Hematopoietic multipotent progenitor cell treated with erythropoietin and hydrocortisone succinate and interleukin-3 and kit ligand, for 15 days (in vitro differentiated cells): ENCODE results near the gene RNU6-9.
"Not testable (repeated sequence)": the region's sequence is repeated elsewhere in the genome, so short reads cannot be mapped to it uniquely, and the experiment has no call there.

Experiments
- DNase-seq: peaks from one replicate; pipeline ENCODE4 v3.0.0-alpha.2; 2015; ENCODE audit warnings: low spot score

Gene RNU6-9

DNA sequence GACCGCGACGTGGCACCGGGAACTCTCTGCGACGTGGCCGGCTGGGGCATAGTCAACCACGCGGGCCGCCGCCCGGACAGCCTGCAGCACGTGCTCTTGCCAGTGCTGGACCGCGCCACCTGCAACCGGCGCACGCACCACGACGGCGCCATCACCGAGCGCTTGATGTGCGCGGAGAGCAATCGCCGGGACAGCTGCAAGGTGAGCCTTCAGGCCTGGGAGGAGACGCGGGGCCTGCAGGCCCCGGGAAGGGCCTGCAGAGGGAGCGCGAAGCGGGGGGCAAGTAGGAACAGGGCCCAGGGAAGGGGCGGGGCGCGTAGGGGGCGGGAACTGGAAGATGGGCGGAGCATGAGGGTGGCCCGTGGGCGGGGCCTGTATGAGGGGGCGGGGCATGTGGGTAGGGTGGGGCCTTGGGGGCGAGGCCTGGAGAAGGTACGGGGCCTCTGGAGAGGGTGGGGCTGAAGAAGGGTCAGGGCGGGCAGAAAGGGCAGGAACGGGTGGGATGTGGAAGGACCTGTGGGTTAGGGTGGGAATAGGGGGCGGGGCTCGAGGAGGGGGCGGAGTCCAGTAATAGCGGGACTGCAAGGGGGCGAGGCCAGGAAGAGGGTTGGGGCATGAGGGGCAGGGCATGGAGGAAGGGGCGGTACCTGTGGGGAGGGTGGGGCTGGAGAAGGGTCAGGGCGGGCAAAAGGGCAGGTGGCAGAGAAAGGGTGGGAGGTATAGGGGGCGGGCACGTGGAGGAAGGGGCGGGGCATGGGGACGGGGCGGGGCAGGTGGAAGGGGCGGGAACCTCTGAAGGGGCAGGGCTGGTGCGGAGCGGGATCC, 31.3 kb upstream of the RNU6-9 start:
- DNase-seq = peak; percentile 66

DNA sequence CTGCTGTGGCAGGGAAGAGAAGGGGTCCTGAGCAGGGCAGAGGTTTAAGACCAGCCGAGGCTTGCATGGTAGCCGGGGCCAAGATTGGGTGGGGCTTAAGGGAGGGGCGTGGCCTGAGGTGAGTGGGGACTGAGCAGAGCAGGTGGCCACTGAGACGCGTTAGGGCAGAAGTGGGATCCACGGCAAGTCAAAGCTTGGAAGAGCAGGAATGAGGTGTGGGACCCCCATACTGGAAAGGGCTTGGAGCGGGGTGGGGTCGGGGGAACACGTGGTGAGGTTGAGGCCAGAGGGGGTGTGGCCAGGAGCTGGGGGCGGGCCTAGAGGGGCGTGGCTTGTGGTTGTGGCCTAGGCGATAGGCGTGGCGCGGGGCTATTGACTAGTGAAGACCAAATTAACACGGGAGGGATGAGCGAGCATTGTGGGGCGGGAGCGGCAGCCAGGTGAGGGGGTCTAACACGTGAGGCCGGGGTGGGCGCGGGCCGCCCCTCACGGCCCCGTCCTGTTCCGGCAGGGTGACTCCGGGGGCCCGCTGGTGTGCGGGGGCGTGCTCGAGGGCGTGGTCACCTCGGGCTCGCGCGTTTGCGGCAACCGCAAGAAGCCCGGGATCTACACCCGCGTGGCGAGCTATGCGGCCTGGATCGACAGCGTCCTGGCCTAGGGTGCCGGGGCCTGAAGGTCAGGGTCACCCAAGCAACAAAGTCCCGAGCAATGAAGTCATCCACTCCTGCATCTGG, 30.5 kb upstream of the RNU6-9 start:
- DNase-seq = peak; percentile 79

DNA sequence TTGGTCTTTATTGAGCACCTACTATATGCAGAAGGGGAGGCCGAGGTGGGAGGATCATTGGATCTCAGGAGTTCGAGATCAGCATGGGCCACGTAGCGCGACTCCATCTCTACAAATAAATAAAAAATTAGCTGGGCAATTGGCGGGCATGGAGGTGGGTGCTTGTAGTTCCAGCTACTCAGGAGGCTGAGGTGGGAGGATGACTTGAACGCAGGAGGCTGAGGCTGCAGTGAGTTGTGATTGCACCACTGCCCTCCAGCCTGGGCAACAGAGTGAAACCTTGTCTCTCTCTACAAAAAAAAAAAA, 30.0 kb upstream of the RNU6-9 start:
- no peak for DNase-seq

DNA sequence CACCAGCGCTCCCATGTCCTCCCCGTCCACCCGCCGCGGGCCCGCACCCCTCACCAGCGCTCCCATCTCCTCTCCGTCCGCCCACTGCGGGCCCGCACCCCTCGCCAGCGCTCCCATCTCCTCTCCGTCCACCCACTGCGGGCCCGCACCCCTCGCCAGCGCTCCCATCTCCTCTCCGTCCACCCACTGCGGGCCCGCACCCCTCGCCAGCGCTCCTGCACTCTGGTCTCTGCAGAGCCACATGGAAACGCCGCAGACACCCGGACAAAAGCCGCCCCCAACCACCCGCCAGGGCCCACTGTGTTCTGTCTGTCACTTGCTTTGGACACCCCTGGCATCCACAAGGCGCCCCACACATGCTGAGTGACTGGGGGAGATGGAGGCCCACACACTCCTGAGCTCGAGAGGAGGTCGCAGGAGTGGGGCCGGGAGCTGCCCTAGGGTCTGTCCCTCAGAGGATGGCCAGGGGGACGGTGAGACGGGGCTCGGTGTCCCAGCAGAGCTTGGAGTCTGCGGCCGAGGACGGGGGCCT, 26.4 kb upstream of the RNU6-9 start:
- no peak for DNase-seq

DNA sequence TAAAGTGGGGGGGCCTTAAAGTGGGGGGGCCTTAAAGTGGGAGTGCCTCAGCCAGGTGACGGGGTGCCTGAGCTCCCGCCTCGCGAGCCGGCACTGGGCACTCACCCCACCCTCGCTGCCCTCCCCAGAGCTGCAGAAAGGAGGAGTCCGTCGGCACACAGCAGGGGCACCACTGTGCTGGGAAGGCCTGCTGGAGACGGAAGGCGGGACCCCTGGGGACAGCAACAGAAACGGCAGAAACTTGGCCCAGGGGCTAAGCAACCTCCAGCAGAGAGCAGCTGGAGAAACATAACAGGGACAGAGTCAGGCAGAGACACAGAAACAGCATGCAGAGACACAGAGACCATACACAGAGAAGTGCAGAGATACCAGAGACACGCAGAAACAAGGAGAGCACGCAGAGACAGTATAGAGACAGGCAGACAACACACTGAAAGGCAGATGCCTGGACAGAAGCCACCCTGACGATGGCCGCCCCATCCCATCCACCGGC, 25.9 kb upstream of the RNU6-9 start:
- no peak for DNase-seq

DNA sequence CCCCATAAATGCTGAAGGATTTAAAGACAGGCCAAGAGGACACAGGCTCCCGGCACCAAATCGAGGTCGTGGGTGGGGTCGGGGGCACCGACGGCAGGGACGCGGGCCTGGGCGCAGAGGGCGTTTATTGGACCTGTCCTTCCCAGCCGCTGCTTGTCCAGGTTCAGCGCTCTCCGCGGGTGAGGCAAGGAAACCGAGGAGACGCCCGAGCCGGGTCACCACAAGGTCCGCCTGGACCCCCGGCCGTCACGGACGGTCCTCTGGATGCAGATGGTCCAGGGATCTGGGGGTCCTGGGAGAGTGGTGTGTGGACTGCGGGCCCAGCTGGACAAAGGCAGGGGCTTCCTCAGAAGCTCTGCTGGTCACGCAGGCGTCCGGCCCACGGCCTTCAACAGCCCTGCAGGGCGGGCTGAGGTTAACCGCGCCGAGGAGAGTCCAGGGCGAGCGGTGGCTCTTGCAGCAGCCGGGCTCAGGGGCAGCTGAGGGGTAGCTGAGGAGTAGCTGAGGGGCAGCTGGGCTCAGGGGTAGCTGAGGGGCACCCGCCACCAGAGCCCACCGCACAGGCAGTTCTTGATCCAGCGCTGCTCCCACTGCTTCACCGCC, 25.3 kb upstream of the RNU6-9 start:
- no peak for DNase-seq

DNA sequence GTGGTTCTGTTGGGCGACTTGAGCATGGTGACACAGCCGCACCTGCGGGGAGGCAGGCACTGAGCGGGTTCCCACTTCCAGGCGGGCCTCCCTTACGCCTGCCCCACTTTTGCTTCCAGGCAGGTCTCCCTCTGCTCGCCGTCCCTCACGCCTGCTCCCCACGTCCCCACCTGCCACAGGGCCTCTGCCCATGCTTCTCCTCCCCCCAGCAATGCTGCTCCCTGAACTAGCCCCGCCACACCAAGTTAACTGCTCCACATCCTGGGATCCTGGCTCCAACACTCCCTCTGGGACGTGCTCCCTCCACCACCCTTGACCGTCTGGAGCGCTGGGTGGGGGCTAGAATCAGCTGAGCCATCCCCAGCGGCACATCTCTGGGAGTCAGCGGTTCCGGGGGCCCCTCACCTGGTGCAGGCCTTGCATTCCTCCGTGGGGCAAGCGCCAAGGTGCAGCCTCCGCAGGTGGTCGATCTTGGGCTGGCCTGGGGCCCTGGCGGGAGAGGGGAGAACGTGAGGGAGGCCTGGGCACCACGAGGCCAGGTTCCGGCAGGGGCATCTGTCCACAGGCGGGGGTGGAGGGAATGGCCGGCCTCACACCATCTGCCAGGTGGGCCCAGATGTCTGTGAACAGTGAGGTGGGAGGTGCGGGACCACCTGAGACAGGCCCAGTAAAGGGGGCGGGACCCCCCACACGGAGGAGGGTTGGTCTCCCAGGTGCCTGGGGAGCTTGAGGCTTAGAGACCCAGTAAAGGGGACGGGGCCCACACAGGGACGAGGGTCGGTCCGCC, 24.6 kb upstream of the RNU6-9 start:
- no peak for DNase-seq

DNA sequence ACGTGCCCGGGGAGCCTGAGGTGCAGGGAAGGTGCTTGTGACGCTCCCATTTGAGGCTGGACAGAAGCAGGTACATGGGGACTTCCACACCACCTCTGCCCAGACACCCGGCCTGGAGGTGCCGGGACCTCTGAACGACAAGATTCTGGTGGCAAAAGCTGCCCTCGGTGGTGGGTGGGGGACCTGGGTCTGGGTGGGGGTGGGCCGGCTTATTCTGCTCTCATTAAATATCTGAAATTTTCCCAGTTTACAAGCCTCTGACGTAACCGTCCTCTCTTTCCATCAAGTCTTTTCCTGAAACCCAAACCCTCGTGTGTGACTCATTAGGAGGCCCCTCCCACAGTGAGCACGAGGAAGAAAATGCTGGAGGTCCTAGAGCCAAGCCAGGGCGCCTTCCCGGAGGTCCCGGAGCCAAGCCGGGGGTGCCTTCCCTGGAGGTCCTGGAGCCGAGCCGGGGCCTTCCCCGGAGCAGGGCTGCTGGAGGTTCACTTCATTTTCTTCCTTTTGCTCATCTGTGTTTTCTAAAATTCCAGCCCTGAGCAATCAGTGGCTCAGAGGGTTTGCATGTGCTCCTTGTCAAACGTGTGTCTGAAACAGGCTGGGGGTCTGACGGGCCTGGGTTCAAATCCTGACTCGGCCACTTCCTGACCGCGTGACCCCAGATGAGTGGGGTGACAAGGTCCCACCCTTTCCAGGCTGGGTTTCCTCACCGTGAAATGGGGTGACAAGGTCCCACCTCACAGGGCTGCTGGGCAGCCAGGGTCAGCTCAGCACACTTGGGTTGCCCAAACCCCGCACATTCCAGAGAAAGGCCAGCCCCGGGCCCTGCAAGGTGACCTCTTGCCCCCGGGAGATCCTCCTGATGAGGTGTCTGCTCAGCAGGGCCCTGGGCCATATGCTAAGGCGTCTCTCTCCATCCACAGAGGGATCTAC, 23.8 kb upstream of the RNU6-9 start:
- no peak for DNase-seq

DNA sequence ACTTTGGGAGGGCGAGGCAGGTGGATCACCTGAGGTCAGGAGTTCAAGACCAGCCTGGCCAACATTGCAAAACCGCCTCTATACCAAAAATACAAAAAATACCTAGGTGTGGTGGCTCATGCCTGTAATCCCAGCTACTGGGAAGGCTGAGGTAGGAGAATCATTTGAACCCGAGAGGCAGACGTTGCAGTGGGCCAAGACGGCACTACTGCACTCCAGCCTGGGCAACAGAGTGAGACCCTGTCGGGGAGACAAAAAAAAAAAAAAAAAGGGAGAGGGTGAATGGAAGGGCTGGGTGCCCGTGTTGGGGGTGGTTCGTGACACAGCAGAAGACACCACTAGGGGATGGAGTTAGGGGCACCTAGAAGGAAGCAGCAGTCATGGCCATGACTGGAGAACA, 23.0 kb upstream of the RNU6-9 start:
- DNase-seq = no peak

DNA sequence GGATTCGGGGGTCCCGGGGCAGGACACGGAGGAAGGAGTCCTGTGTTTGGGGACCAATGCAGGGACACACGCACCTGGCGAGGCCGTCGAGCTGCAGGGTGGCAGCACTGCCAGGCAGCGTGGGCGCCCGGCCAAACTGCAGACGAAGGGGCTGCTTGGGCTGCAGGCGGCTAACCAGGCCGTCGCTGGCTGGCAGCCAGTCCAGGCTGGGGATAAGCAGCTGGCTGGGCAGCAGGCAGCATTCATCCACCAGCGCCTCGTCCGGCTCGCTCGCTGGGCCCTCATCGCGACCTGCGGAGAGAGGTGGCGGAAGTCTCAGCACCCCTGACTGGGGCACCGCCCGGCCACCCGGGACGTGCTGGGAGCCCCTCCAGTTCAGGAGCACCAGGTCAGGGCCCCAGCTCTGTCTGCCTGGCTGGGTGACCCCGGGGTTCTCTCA, 22.3 kb upstream of the RNU6-9 start:
- DNase-seq = no peak

DNA sequence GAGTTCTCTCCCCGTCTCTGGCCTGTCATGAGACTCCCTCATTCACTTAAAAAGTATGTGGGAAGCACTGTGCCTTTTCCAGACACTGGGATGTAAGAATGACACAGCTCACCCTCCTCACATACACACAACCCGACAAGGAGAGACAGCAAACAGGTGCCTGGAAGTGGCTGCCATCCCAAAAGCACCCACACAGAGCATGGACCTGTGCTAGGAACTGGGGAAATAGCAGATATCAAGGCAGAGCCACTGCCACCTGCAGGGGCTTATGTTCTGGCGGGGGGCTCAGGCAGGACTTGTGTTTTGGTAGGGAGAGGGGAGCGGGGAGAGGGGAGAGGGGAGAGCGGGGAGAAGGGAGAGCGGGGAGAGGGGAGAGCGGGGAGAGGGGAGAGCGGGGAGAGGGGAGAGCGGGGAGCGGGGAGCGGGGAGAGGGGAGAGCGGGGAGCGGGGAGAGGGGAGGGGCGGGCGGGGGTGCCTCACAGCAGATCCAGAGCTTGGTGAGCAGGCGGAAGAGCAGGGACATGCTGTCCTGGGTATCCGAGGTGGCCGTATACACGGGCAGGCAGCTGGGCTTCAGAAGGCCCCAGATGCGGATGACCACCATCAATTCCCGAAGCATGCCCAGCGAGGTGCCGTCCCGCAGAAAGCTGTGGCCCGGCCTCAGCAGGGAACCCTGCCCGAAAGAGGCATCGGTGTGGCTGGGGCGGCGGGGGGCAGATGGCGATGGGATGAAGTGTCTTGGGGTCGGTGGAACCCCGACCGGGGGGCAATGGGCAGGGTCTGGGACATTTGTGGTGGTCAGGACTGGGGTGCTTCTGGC, 21.6 kb upstream of the RNU6-9 start:
- DNase-seq = no peak

DNA sequence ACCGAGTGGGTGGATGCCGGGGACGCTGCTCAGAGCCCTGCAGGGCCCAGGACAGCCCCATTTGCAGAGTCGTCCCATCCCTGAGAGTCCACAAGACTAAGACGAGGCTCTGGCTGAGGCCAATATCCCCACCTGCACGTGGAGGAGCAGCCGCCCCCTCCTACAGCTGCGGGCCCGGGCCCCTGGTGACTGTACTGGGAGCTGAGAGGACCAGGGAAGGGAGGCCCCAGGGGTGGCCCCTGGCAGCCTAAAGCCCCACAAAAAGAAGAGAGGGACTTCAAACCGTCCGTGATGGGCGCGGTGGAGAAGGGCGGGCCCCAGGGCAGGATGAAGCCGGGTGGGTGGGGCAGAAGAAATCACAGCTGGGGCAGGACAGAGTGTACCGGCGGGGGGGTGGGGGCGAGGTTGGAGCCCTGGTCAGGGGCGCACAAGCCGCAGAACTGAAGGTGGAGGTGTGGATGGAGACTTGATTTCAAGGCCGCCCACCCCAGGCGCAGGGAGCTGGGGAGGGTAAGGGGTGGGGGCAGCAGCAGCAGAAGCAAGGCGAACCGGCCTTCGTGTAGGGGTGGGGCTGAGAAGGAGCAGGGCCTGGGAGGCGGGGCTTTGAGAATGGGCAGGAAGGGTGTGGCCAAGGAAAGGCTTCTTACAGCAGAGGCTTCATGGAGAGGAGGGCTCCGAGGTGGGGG, 20.9 kb upstream of the RNU6-9 start:
- DNase-seq = peak; percentile 76

DNA sequence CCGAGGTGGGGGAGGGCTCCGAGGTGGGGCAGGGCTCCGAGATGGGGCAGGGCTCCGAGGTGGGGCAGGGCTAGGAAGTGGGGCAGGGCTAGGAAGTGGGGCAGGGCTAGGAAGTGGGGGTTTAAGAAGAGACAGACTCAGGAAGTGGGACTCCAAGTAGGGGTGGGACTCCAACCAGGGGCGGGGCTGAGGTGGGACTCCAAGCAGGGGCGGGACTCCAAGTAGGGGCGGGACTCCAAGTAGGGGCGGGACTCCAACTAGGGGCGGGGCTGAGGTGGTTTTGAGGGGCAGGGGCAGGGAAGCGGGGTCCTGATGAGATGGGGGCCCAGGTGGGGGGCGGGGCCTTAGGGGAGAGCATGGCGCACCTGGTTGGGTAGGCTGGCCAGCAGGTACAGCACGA, 20.2 kb upstream of the RNU6-9 start:
- peak; percentile 41 for DNase-seq

DNA sequence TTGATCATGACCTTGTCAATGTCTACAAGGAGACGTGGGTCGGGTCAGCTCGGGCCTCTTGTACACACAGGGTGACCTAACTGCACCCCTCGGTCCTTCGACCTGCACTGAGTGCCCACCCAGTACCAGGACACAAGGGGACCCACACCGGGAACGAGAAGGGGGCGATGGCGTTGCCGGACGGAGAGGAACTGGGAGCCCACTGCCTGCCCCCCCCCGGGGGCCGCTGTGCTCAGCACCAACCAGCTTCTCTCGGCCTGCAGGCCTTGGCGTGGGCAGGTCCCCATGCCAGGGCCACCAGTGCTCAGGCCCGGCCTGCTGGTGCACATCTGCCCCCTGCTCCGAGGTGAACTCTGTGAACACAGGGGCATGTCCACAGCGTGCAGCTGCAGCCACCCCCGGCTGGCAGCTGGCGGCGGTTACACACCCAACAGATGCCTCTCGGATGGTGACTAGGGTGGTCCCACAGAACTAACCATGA, 19.7 kb upstream of the RNU6-9 start:
- no peak for DNase-seq

DNA sequence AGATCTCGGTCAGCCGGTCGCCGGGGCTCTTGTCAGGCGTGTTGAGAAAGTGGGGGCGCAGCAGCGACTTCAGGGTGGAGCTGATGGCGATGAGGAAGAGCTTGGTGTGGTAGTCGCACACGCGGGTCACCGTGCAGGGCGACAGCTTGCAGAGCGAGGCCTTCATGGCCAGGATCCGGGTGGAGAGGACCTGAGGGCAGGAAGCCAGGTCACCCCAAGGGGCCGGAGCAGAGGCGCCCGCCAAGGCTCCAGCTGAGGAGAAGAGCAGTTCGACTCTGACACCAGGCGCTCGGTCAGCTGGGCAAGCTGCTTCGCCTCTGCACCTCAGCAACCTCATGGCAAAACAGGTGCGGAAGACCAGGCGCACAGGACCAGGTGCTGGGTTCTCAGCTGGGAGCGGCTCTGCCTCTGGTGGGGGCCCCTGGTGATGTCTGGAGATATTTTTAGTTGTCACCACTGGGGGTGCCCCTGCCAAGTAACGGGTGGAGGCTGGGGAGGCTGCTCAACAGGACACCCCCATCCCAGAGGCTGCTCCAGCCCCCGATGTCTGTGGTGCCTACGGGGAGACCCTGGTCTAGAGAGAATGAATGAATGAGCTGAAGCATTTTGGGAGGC, 17.9 kb upstream of the RNU6-9 start:
- no peak for DNase-seq

DNA sequence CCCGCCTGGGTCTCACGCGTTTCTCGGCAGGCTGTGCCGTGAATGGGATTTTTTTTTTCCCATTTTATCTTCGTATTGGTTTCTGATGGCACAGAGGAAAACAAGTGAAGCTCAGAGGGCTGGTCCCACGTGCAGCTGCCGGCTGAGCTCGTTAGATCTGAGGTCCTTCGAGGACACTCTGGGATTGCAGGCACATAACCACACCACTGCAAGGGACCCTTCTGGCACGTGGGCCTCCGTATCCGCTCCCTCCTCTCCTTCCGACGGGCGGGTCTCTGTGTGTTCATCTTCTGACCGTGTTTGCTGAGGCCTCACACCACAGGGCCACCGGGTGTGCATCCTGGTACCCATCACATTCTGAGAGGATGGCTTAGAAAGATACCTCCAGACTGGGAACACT, 17.2 kb upstream of the RNU6-9 start:
- no peak for DNase-seq

DNA sequence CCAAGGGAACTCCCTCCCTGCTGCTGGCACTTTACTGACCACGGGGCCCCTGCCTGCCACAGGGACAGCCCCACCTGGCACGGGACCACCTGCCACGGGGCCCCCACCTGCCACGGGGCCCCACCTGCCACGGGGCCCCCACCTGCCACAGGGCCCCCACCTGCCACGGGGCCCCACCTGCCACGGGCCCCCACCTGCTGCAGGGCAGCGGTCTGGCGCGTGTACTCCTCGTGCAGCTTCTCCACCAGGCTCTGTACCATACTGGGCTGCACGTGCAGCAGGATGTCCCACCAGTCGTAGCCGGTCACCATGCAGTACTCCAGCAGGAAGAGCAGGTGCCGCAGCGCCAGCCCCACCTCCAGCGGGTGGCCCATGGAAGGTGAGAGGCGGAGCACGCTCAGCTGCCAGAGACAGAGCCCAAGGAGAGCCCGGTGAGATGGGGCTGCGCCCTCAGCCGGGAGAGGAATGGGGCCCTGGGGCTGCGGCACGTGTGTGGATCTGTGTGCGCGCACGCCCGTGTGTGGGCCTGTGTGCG, 16.4 kb upstream of the RNU6-9 start:
- no peak for DNase-seq

DNA sequence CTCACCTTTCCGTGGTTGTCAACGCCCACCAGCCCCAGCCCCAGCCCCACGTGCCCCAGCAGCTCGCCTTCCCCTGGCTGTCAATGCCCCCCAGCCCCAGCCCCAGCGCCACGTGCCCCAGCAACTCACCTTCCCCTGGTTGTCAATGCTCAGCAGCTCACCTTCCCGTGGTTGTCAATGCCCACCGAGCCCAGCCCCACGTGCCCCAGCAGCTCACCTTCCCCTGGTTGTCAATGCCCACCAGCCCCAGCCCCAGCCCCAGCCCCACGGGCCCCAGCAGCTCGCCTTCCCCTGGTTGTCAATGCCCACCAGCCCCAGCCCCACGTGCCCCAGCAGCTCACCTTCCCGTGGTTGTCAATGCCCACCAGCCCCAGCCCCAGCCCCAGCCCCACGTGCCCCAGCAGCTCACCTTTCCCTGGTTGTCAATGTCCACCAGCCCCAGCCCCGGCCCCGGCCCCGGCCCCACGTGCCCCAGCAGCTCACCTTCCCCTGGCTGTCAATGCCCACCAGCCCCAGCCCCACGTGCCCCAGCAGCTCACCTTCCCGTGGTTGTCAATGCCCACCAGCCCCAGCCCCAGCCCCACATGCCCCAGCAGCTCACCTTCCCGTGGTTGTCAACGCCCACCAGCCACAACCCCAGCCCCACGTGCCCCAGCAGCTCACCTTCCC, 15.2 kb upstream of the RNU6-9 start:
- DNase-seq = not testable (repeated sequence)
